DND-41 (cell line): Measurements from ENCODE around the gene GRK3.
"Not testable (repeated sequence)": the region's sequence is repeated elsewhere in the genome, so short reads cannot be mapped to it uniquely, and the experiment has no call there.

Source experiments
- ATAC-seq: fragments of 200-7000 bp; cut with Tn5 transposase; 3 replicates; pipeline ENCODE4 v1.9.1; 2021; ENCODE audit warnings: low read depth; ENCODE audit not compliant: insufficient read depth
- DNase-seq: peaks from one replicate; pipeline ENCODE4 v3.0.0-alpha.2; 2020
- H2AFZ ChIP-seq: 2 replicates; pipeline ENCODE4 v1.6.0; 2012; ENCODE audit warnings: low read depth, low read length
- H3K27ac ChIP-seq: 2 replicates; pipeline ENCODE4 v1.5.1; 2012; ENCODE audit warnings: low read length, inconsistent platforms
- H3K27me3 ChIP-seq: fragments of 200-600 bp; sonication (generic); 2 replicates; pipeline ENCODE4 v1.6.0; 2012; ENCODE audit warnings: low read length, mild to moderate bottlenecking, inconsistent platforms; ENCODE audit not compliant: insufficient read depth, poor library complexity
- H3K36me3 ChIP-seq: 2 replicates; pipeline ENCODE4 v1.5.1; 2012; ENCODE audit warnings: low read length, inconsistent platforms; ENCODE audit not compliant: insufficient read depth
- H3K4me1 ChIP-seq: 2 replicates; pipeline ENCODE4 v1.5.1; 2012; ENCODE audit warnings: mild to moderate bottlenecking, low read length; ENCODE audit not compliant: insufficient read depth
- H3K4me2 ChIP-seq: 2 replicates; pipeline ENCODE4 v1.6.0; 2012; ENCODE audit warnings: mild to moderate bottlenecking, moderate library complexity, low read length, inconsistent platforms; ENCODE audit not compliant: insufficient read depth
- H3K4me3 ChIP-seq, 2 experiments: fragments of 200-600 bp in 1 of 2; shearing (Covaris generic) in 1 of 2; 2 replicates each; pipeline ENCODE4 v1.5.1; 2012 to 2016; ENCODE audit warnings: inconsistent platforms in 2 of 2, low read length in 2 of 2, mild to moderate bottlenecking in 2 of 2, low read depth in 1 of 2, moderate library complexity in 1 of 2
- H3K79me2 ChIP-seq: 2 replicates; pipeline ENCODE4 v1.6.0; 2012; ENCODE audit warnings: low read length, inconsistent platforms; ENCODE audit not compliant: insufficient read depth
- H3K9ac ChIP-seq: 2 replicates; pipeline ENCODE4 v1.6.0; 2012; ENCODE audit warnings: low read depth, mild to moderate bottlenecking, inconsistent platforms, low read length, moderate library complexity
- H3K9me3 ChIP-seq: 2 replicates; pipeline ENCODE4 v1.5.1; 2012; ENCODE audit warnings: low read length, moderate library complexity, mild to moderate bottlenecking, inconsistent platforms; ENCODE audit not compliant: insufficient read depth, severe bottlenecking
- H4K20me1 ChIP-seq: 2 replicates; pipeline ENCODE4 v1.6.0; 2012; ENCODE audit warnings: low read length; ENCODE audit not compliant: insufficient read depth
- EZH2 ChIP-seq: IDR thresholded peaks from 3 replicates; pipeline ENCODE4 v1.6.1; 2012; ENCODE audit warnings: borderline replicate concordance, low read depth, mild to moderate bottlenecking, moderate library complexity, low read length, inconsistent platforms; ENCODE audit not compliant: severe bottlenecking
- TF ChIP-seq, protein P1 (sequence below): IDR thresholded peaks from 2 replicates; pipeline ENCODE4 v1.5.1; 2012; ENCODE audit warnings: borderline replicate concordance, low read length, moderate library complexity, mild to moderate bottlenecking; ENCODE audit not compliant: poor library complexity, severe bottlenecking; ENCODE audit errors: extremely low read depth

The GRK3 gene

GRCh38 chr22:25546242-25546641, 18.2 kb upstream of the GRK3 start:
- H3K4me3 ChIP-seq = no peak overlapping the region
- TF ChIP-seq, protein P1, sequence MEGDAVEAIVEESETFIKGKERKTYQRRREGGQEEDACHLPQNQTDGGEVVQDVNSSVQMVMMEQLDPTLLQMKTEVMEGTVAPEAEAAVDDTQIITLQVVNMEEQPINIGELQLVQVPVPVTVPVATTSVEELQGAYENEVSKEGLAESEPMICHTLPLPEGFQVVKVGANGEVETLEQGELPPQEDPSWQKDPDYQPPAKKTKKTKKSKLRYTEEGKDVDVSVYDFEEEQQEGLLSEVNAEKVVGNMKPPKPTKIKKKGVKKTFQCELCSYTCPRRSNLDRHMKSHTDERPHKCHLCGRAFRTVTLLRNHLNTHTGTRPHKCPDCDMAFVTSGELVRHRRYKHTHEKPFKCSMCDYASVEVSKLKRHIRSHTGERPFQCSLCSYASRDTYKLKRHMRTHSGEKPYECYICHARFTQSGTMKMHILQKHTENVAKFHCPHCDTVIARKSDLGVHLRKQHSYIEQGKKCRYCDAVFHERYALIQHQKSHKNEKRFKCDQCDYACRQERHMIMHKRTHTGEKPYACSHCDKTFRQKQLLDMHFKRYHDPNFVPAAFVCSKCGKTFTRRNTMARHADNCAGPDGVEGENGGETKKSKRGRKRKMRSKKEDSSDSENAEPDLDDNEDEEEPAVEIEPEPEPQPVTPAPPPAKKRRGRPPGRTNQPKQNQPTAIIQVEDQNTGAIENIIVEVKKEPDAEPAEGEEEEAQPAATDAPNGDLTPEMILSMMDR = no peak
- TF ChIP-seq EZH2 = no peak
- no peaks in the 10 kb centered on the region for H3K27me3 ChIP-seq
- no peaks in the 10 kb centered on the region for H3K79me2 ChIP-seq
- no peak overlapping the region for H2AFZ ChIP-seq
- DNase-seq (no peak), ATAC-seq (no peak)
- H3K9me3 ChIP-seq = no peaks in the 10 kb centered on the region
- H3K27ac ChIP-seq = no peak overlapping the region
- H3K9ac ChIP-seq = no peak overlapping the region
- H3K36me3 ChIP-seq = no peaks in the 10 kb centered on the region
- H4K20me1 ChIP-seq = no peaks in the 10 kb centered on the region
- H3K4me1 ChIP-seq = no peaks in the 10 kb centered on the region
- no peak overlapping the region for H3K4me2 ChIP-seq

DNA sequence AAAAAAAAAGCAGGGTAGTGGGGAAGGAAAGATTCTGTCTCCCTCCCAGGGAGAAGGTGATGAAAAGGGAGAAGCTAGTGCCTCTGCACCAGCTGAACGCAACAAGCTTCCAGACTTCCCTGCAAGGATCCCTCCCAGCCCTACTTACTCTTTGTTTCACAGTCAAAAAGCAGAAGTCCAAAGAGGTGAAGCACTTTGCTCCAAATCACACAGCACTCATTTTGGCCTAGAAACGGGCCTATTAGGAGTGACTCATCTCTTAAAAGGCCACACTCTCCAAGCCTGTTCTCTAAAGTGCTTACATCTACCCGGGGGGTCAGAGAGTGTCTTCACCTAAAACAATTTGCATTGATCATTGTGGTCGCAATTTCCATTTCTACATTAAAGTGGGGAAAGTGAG, 17.7 kb upstream of the GRK3 start:
- Histone ChIP-seq H3K27me3 (no peaks in the 10 kb centered on the region), H3K4me1 (no peaks in the 10 kb centered on the region), H3K27ac (no peak overlapping the region), H3K79me2 (no peaks in the 10 kb centered on the region), H2AFZ (no peak overlapping the region), H3K4me2 (no peak overlapping the region), H3K9me3 (no peaks in the 10 kb centered on the region), H3K9ac (no peak overlapping the region), H3K36me3 (no peaks in the 10 kb centered on the region), H4K20me1 (no peaks in the 10 kb centered on the region), H3K4me3 (no peak overlapping the region)
- DNase-seq = no peak
- TF ChIP-seq, protein P1 = no peak
- TF ChIP-seq EZH2 = no peak
- ATAC-seq = no peak

GRCh38 chr22:25548866-25549464, 15.5 kb upstream of the GRK3 start:
- no peaks in the 10 kb centered on the region for H3K9me3 ChIP-seq
- ATAC-seq = no peak
- H3K4me2 ChIP-seq = no peak overlapping the region
- DNase-seq = no peak
- H3K9ac ChIP-seq = no peak overlapping the region
- no peaks in the 10 kb centered on the region for H3K79me2 ChIP-seq
- H3K4me1 ChIP-seq = no peaks in the 10 kb centered on the region
- H3K27ac ChIP-seq = no peak overlapping the region
- no peak for TF ChIP-seq EZH2
- TF ChIP-seq, protein P1 = no peak
- H2AFZ ChIP-seq = no peak overlapping the region
- H4K20me1 ChIP-seq = no peaks in the 10 kb centered on the region
- no peak overlapping the region for H3K4me3 ChIP-seq
- no peaks in the 10 kb centered on the region for H3K36me3 ChIP-seq
- no peaks in the 10 kb centered on the region for H3K27me3 ChIP-seq

DNA sequence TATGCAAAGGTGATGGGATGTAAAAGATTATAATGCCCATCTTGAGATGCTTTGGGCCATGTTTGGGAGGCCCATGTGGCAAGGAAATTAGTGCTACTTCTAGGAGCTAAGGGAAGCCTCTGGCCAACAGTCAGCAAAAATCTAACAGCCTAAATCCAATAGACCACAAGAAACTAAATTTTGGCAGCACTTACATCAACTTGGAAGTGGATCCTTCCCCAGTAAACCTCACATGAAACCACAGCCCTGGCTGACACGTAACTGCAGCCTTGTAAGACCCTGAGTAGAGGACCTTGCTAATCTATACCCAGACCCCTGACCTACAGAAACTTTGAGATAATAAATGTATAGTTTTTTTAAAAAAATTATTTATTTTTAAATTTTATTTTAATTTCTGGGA, 13.1 kb upstream of the GRK3 start:
- Histone ChIP-seq H3K4me2 (no peak overlapping the region), H3K79me2 (no peaks in the 10 kb centered on the region), H3K4me3 (no peak overlapping the region), H3K36me3 (no peaks in the 10 kb centered on the region), H3K9me3 (no peaks in the 10 kb centered on the region), H3K9ac (no peak overlapping the region), H3K27ac (no peak overlapping the region), H4K20me1 (no peaks in the 10 kb centered on the region), H3K27me3 (no peaks in the 10 kb centered on the region), H2AFZ (no peak overlapping the region), H3K4me1 (no peaks in the 10 kb centered on the region)
- peak; percentile 39; the same call in 1 of the 3 replicates for ATAC-seq
- no peak for DNase-seq
- TF ChIP-seq, protein P1 = no peak
- no peak for TF ChIP-seq EZH2

- not testable (repeated sequence) for DNase-seq, H3K4me1 ChIP-seq, H4K20me1 ChIP-seq, H3K27me3 ChIP-seq, H3K36me3 ChIP-seq, H3K4me2 ChIP-seq, H3K79me2 ChIP-seq, H3K9ac ChIP-seq, H3K9me3 ChIP-seq, H3K4me3 ChIP-seq, H2AFZ ChIP-seq, ATAC-seq, H3K27ac ChIP-seq
These were observed 12.1 kb upstream of the GRK3 start for GRCh38 chr22:25552405-25552804.
